Activated CD8-positive, alpha-beta T cell treated with anti-CD3 and anti-CD28 coated beads for 36 hours (primary cell): ENCODE measurements around the gene EYA3. TPM values are rescaled to one million over a fixed set of nuclear protein-coding genes. Genes with fewer than 3 reads are reported as not detected.

Source experiments
- ATAC-seq: fragments of 200-7000 bp; cut with Tn5 transposase; one replicate; pipeline ENCODE4 v1.10.0; 2021; ENCODE audit warnings: mild to moderate bottlenecking, moderate library complexity
- CTCF ChIA-PET: fragments of 350-600 bp; sonication (Branson Sonifier 250); formaldehyde crosslinking; loops from one replicate; lab custom pipeline; 2021; ENCODE audit warnings: antibody characterized with exemption; lab: Charles Lee
- POLR2A ChIA-PET: fragments of 350-600 bp; sonication (Branson Sonifier 250); formaldehyde crosslinking; loops from one replicate; lab custom pipeline; 2021; ENCODE audit warnings: antibody characterized with exemption; lab: Charles Lee
- DNase-seq: peaks from one replicate; pipeline ENCODE4 v3.0.0-alpha.2; 2020
- H3K27ac Mint-ChIP-seq: one replicate; pipeline ENCODE4 v1.8.0; 2021; ENCODE audit warnings: mild to moderate bottlenecking, mixed read lengths
- H3K27me3 Mint-ChIP-seq: one replicate; pipeline ENCODE4 v1.8.0; 2021; ENCODE audit warnings: mixed read lengths
- H3K36me3 Mint-ChIP-seq: one replicate; pipeline ENCODE4 v1.8.0; 2021; ENCODE audit warnings: low read depth, mixed read lengths
- H3K4me1 Mint-ChIP-seq: one replicate; pipeline ENCODE4 v1.8.0; 2021; ENCODE audit warnings: low read depth, mixed read lengths
- H3K4me3 Mint-ChIP-seq: one replicate; pipeline ENCODE4 v1.8.0; 2021; ENCODE audit warnings: mild to moderate bottlenecking, moderate library complexity, mixed read lengths
- H3K9me3 Mint-ChIP-seq: one replicate; pipeline ENCODE4 v1.8.0; 2021; ENCODE audit warnings: mixed read lengths
- intact Hi-C: fragments of 100-400 bp; cut with micrococcal nuclease; formaldehyde crosslinking; loops from one replicate; pipeline ENCODE4 v1.10.0; 2022
- total RNA-seq, 2 experiments: library from RNA; stranded (reverse); gene quantifications; one replicate each; pipeline ENCODE4 v1.2.3, GENCODE V29; 2021
- TF ChIP-seq, protein P1 (sequence below): fragments of 200-600 bp; IDR thresholded peaks from one replicate; pipeline ENCODE4 v1.8.0; 2022; ENCODE audit warnings: antibody characterized with exemption, mild to moderate bottlenecking

EYA3 gene
- total RNA-seq, 2 experiments from 2014 or later, result 34.6 to 34.9 TPM

DNA sequence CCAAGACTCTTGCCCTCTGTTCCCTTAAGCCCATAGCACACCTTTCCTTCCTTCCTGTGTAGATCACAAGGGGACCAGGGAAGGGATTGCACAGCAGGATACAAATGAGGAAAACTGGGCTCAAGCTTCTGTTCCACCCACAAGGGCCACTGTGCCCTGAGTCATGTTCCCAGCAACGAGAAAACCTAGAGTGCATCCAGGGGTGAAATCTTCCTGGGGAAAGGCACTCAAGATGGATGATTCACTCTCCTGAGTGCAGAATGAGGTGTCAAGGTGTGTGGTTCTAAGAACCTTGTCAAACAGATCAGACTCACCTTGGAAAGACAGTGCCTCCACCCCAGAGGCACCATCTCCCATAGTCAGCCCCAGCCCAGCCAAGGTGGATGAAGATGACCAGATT, 40.7 kb upstream of the EYA3 start:
- Mint-ChIP-seq H3K27me3 (peaks cover 22% of the 10 kb centered on the region), H3K4me3 (no peak overlapping the region), H3K27ac (no peak overlapping the region), H3K36me3 (no peaks in the 10 kb centered on the region), H3K4me1 (no peaks in the 10 kb centered on the region), H3K9me3 (no peaks in the 10 kb centered on the region)
- TF ChIP-seq, protein P1, sequence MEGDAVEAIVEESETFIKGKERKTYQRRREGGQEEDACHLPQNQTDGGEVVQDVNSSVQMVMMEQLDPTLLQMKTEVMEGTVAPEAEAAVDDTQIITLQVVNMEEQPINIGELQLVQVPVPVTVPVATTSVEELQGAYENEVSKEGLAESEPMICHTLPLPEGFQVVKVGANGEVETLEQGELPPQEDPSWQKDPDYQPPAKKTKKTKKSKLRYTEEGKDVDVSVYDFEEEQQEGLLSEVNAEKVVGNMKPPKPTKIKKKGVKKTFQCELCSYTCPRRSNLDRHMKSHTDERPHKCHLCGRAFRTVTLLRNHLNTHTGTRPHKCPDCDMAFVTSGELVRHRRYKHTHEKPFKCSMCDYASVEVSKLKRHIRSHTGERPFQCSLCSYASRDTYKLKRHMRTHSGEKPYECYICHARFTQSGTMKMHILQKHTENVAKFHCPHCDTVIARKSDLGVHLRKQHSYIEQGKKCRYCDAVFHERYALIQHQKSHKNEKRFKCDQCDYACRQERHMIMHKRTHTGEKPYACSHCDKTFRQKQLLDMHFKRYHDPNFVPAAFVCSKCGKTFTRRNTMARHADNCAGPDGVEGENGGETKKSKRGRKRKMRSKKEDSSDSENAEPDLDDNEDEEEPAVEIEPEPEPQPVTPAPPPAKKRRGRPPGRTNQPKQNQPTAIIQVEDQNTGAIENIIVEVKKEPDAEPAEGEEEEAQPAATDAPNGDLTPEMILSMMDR, result no peak
- ATAC-seq (no peak), DNase-seq (no peak)
- ChIA-PET POLR2A (interaction anchor here (1.5 kb wide), 1 partner anchor 43 kb away, joined by 4 read pairs; no protein-coding TSS in a partner anchor), CTCF (no interaction called here)
- intact Hi-C loops, result no loop called here

DNA sequence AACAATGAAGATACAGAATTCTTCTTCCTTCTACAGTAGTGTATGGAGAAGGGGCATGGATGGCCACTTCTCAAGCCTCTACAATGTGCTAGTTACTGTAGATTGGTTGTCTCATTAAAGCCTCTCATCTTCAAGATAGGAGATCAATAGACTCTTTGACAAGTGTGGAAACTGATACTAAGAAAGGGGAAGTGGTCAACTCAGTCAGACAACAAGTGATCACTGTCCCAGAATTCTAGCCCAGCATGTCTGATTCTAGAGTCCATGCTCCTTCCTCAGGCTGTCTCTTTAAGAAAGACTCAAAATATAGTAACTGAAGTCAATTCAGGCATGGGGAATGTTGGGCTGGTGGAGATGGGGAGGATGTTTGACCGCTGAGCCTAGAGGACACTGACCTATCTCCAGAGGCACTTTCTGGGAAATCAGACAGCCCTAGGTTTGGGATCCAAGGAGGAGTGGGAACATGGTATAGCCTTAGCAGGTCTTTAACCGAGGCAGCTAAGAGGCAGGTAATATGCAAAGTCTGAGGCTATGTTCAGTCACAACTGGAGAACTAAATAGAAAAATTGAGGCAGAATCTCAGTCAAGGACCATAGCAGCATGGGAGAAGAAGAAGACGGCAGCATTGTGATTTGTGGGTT, 39.3 kb upstream of the EYA3 start:
- intact Hi-C loops, result no loop called here
- TF ChIP-seq, protein P1, result no peak
- Mint-ChIP-seq H3K27ac (no peak overlapping the region), H3K4me1 (no peaks in the 10 kb centered on the region), H3K27me3 (peaks cover 21% of the 10 kb centered on the region), H3K9me3 (no peaks in the 10 kb centered on the region), H3K4me3 (no peak overlapping the region), H3K36me3 (no peaks in the 10 kb centered on the region)
- ChIA-PET CTCF (no interaction called here), POLR2A (interaction anchor here (1.0 to 1.5 kb wide), 2 partner anchors 41 to 454 kb away, joined by 3 to 4 read pairs; no protein-coding TSS in a partner anchor)
- ATAC-seq (no peak), DNase-seq (no peak)

DNA sequence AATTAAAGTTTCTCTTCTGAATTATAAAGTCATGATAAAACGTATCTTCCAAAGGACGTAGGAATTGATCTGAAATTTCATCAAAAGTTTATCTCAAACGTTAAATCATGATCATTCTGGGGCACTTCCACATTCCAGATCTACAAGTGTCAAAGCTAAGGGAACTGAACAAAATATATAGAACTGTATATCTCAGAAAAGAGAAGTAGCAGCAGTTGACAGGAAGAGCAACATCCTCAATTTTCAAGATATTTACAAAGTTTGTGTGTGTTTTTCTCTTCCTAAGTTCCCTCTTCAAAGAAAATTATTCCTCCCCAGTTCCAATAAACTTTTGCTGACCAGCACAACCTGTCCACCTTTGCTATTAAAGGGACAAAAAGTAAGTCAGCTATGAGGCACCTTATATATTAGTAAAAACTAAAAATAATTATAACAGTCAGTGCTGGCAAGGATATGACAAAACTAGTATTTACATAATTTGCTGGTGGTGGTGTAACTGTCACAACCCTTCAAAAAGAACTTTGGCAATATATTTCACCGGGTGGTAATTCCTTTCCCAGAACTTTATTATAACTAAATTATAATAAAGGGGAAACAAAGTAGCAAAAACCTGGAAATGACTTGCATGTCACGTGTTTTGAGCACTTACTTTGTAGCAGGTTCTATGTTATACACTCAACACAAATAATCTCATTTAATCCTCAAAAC, 38.5 kb upstream of the EYA3 start:
- CTCF ChIA-PET, result no interaction called here
- H3K27ac Mint-ChIP-seq, result no peak overlapping the region
- peaks cover 21% of the 10 kb centered on the region for H3K27me3 Mint-ChIP-seq
- H3K36me3 Mint-ChIP-seq, result no peaks in the 10 kb centered on the region
- TF ChIP-seq, protein P1, result no peak
- intact Hi-C loops, result no loop called here
- H3K9me3 Mint-ChIP-seq, result no peaks in the 10 kb centered on the region
- no peak overlapping the region for H3K4me3 Mint-ChIP-seq
- no peaks in the 10 kb centered on the region for H3K4me1 Mint-ChIP-seq
- DNase-seq (no peak), ATAC-seq (no peak)
- POLR2A ChIA-PET, result interaction anchor here (1.2 kb wide), 1 partner anchor 10 kb away, joined by 5 read pairs; no protein-coding TSS in a partner anchor

DNA sequence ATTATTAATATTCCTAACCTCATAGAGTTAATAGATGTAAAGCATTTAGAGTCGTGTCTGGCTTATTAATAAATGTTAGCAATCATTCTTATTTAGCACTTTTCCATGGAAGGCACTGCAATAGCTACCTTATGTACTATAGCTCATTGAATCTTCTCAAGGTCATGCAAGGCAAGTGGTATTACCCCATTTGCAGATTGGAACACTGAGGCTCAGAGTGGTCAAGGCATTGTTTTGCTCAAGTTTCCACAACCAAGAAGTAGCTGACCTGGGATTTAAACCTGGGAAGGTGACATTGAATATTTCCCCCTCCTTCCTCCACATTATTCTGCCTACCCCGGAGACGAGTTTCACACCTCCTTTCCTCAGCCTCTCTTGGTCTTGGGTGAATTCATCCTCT, 37.8 kb upstream of the EYA3 start:
- Mint-ChIP-seq H3K27me3 (peaks cover 21% of the 10 kb centered on the region), H3K9me3 (no peaks in the 10 kb centered on the region), H3K27ac (no peak overlapping the region), H3K4me1 (no peaks in the 10 kb centered on the region), H3K36me3 (no peaks in the 10 kb centered on the region), H3K4me3 (no peak overlapping the region)
- CTCF ChIA-PET, result no interaction called here
- POLR2A ChIA-PET, result interaction anchor here (1.2 kb wide), 1 partner anchor 11 kb away, joined by 5 read pairs; no protein-coding TSS in a partner anchor
- DNase-seq (no peak), ATAC-seq (no peak)
- intact Hi-C loops, result no loop called here
- TF ChIP-seq, protein P1, result no peak

DNA sequence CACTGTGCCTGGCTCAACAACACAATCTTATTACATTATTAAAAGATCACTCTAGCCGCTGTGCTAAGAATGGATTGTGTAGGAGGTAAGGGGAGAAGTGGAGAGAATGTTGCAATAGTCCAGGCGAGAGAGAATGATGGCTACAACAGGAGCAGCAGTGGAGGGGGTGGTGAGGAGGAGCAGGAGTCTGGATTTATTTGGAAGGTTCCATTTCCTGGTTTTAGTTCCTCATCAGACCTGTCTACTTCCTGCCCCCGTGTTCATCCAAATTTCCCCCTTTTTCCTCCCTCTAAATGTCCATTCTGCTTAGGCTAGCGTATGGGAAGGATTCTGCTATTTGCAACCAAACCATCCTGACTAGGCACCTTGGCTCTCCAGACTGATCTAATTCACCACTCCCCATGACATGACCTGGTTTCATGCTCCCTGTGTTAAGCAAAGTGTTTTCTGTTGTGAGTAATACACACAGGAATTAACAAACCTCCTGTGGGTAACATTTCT, 35.1 kb upstream of the EYA3 start:
- no peaks in the 10 kb centered on the region for H3K9me3 Mint-ChIP-seq
- H3K4me3 Mint-ChIP-seq, result no peak overlapping the region
- DNase-seq (no peak), ATAC-seq (no peak)
- intact Hi-C loops, result no loop called here
- H3K27ac Mint-ChIP-seq, result no peak overlapping the region
- TF ChIP-seq, protein P1, result no peak
- no peaks in the 10 kb centered on the region for H3K36me3 Mint-ChIP-seq
- ChIA-PET CTCF (no interaction called here), POLR2A (no interaction called here)
- no peaks in the 10 kb centered on the region for H3K4me1 Mint-ChIP-seq
- peaks cover 18% of the 10 kb centered on the region for H3K27me3 Mint-ChIP-seq
